GM23338 (cell line): ENCODE data around the gene XIRP2.

Source experiments
- CREB1 ChIP-seq: fragments of 250-450 bp; sonication (Bioruptor Pico); IDR thresholded peaks from 2 replicates; pipeline ENCODE4 v1.5.0; 2020; ENCODE audit warnings: low read depth, mild to moderate bottlenecking, moderate library complexity
- EZH2 ChIP-seq: fragments of 200-600 bp; sonication (generic); IDR thresholded peaks from one replicate; pipeline ENCODE4 v1.8.0; 2017; ENCODE audit warnings: antibody characterized with exemption, mild to moderate bottlenecking, low read depth; ENCODE audit not compliant: unreplicated experiment
- POLR2AphosphoS5 ChIP-seq: IDR thresholded peaks from 2 replicates; pipeline ENCODE4 v1.6.1; 2016; ENCODE audit warnings: antibody characterized with exemption, low read depth
- TF ChIP-seq, protein P1 (sequence below), 2 experiments: fragments of 200-600 bp in 1 of 2; sonication (generic) in 1 of 2; conservative IDR thresholded peaks; 2 replicates each; pipeline versions ENCODE4 v1.5.1 to v1.6.1; 2016 to 2017; ENCODE audit warnings: antibody characterized with exemption in 2 of 2, low read depth in 2 of 2, mild to moderate bottlenecking in 2 of 2, moderate library complexity in 1 of 2
- TF ChIP-seq, protein P2 (sequence below): IDR thresholded peaks from 2 replicates; pipeline ENCODE4 v1.6.1; 2016; ENCODE audit warnings: antibody characterized with exemption

DNA sequence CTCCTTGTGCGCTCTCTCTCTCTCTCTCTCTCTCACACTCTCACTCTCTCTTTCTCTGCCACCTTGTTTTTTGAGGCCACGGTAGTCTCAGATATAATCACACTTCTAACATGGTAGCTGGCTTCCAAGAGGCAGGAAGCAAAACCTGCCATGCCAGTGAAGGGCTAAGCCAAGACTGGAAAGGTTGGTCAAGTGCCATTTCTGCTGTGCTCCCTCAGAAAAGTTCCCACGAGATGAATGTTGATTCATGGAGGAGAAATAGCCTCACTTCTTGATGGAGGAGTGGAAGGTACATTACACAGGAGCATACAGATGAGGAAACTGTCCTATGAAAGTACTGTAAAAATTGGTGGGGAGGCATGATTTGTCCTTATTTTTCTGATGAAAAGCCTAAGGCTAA is 237.9 kb downstream of the XIRP2 start:
- TF ChIP-seq, protein P1, sequence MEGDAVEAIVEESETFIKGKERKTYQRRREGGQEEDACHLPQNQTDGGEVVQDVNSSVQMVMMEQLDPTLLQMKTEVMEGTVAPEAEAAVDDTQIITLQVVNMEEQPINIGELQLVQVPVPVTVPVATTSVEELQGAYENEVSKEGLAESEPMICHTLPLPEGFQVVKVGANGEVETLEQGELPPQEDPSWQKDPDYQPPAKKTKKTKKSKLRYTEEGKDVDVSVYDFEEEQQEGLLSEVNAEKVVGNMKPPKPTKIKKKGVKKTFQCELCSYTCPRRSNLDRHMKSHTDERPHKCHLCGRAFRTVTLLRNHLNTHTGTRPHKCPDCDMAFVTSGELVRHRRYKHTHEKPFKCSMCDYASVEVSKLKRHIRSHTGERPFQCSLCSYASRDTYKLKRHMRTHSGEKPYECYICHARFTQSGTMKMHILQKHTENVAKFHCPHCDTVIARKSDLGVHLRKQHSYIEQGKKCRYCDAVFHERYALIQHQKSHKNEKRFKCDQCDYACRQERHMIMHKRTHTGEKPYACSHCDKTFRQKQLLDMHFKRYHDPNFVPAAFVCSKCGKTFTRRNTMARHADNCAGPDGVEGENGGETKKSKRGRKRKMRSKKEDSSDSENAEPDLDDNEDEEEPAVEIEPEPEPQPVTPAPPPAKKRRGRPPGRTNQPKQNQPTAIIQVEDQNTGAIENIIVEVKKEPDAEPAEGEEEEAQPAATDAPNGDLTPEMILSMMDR (conservative IDR thresholded peaks at IDR 0.05; ENCODE audit: low read depth in 2 of 2) = no peak
- TF ChIP-seq EZH2 (no peak), CREB1 (CRISPR knock-in tag) (no peak), POLR2AphosphoS5 (no peak)
- TF ChIP-seq, protein P2, sequence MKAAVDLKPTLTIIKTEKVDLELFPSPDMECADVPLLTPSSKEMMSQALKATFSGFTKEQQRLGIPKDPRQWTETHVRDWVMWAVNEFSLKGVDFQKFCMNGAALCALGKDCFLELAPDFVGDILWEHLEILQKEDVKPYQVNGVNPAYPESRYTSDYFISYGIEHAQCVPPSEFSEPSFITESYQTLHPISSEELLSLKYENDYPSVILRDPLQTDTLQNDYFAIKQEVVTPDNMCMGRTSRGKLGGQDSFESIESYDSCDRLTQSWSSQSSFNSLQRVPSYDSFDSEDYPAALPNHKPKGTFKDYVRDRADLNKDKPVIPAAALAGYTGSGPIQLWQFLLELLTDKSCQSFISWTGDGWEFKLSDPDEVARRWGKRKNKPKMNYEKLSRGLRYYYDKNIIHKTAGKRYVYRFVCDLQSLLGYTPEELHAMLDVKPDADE = no peak
